ENCODE data around the gene GSN.

GSN gene

GRCh38 chr9:121309171-121309570 is 41.2 kb downstream of the GSN start:
- TF ChIP-seq CTCF (IDR thresholded peaks at IDR 0.05; ENCODE audit: low read depth, low read length) = no peak
- DNase-seq (ENCODE audit: extremely low read depth, low read depth) = no peak

GRCh38 chr9:121309833-121310425 is 42.0 kb downstream of the GSN start:
- no peak for TF ChIP-seq CTCF (IDR thresholded peaks at IDR 0.05; ENCODE audit: low read depth, low read length)
- no peak for DNase-seq (ENCODE audit: extremely low read depth, low read depth)

- DNase-seq (ENCODE audit: extremely low read depth, low read depth) = no peak
- TF ChIP-seq CTCF (IDR thresholded peaks at IDR 0.05; ENCODE audit: low read depth, low read length) = no peak
These were observed 42.6 kb downstream of the GSN start for GRCh38 chr9:121310571-121310970.

GRCh38 chr9:121312169-121312568 is 44.2 kb downstream of the GSN start:
- TF ChIP-seq CTCF (IDR thresholded peaks at IDR 0.05; ENCODE audit: low read depth, low read length) = no peak
- DNase-seq (ENCODE audit: extremely low read depth, low read depth) = no peak

- no peak for TF ChIP-seq CTCF (IDR thresholded peaks at IDR 0.05; ENCODE audit: low read depth, low read length)
- no peak for DNase-seq (ENCODE audit: extremely low read depth, low read depth)
These were observed 45.6 kb downstream of the GSN start for GRCh38 chr9:121313458-121314152.

GRCh38 chr9:121316378-121316777 is 48.4 kb downstream of the GSN start:
- DNase-seq (ENCODE audit: extremely low read depth, low read depth) = no peak
- no peak for TF ChIP-seq CTCF (IDR thresholded peaks at IDR 0.05; ENCODE audit: low read depth, low read length)

GRCh38 chr9:121316852-121317373 is 49.0 kb downstream of the GSN start:
- DNase-seq (ENCODE audit: extremely low read depth, low read depth) = no peak
- no peak for TF ChIP-seq CTCF (IDR thresholded peaks at IDR 0.05; ENCODE audit: low read depth, low read length)

Measured in AG09319 (cell line).